Measurements from ENCODE around the gene OLFM2. TPM values are rescaled to one million over a fixed set of nuclear protein-coding genes. Genes with fewer than 3 reads are reported as not detected.

The OLFM2 gene
- 31.9 and 152 TPM in 2 replicates for total RNA-seq

DNA sequence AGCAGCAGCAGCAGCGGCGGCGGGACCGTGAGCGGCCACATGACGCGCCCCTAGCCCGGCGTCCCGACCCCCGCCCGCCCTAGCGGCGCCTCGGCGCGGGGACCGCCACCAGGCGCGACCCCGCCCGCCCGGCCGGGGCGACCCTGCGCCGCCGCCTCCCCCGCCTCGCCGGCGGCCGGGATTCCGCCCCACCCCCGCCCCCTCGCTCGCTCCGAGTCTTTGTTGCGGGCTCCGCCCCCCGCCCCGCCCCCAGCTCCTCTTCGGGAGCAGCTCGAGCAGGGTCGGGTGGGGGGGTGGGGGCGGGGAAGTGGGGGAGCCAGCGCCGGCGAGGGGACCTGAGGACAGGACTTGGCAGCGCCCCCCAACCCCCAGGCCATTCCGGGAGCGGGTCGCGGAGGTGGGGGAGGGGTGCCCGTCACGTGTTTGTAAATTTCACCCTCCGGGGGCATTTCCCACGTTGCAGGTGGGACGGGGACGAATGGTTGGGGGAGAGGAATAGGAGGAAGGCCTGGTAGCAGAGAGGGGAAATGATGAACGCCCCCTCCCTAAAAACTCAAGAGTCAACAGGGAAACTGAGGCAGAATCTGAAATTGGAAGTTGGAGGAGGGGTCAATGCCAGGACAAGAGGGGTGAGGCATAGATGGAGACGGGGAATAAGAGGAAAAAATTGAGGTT is at the start of gene OLFM2:
TSS of gene OLFM2 (minus strand) at position 190 of the 675 bp plus-strand sequence. CDS start at position 41, 149 bp downstream.

DNA sequence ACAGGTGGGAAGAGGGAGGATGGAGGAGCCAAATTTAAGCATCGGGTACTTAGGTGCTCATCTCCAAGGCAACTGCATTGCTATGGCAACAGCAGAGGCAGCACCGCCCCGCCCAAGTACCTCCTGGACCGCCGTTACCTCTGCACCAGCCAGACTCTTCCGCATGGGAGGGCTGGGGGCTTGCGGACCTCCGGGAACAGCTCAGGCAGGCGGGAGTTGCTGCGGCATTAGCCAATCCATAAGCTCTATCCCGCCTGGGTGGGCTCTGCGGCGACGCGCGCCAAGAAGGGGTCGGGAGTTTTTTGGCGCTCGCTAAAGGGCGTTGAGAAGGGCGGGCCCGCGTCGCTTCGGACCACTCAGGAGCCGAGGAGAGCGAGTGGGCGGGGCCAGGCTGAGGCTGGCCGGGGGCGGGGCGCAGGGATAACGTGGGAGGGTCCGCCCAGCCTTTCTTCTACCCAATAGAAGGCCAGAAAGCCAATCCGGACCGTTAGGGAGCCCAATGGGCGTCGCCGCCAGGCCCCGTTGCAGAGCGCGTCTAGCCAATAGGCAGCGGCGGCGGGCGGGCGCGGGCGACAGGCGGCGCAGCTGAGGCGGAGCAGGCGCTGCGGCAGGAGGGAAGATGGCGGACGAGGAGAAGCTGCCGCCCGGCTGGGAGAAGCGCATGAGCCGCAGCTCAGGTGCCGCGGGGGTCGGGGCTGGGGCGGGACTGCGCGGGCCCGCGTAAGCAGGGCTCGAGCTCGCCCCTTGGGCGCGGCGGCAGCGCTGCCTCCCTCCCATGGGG is 101.4 kb downstream of the OLFM2 start, which contains the start of gene PIN1:
TSS of gene PIN1 (plus strand) at position 593 of the 781 bp plus-strand sequence. CDS start at position 620, 27 bp downstream.

DNA sequence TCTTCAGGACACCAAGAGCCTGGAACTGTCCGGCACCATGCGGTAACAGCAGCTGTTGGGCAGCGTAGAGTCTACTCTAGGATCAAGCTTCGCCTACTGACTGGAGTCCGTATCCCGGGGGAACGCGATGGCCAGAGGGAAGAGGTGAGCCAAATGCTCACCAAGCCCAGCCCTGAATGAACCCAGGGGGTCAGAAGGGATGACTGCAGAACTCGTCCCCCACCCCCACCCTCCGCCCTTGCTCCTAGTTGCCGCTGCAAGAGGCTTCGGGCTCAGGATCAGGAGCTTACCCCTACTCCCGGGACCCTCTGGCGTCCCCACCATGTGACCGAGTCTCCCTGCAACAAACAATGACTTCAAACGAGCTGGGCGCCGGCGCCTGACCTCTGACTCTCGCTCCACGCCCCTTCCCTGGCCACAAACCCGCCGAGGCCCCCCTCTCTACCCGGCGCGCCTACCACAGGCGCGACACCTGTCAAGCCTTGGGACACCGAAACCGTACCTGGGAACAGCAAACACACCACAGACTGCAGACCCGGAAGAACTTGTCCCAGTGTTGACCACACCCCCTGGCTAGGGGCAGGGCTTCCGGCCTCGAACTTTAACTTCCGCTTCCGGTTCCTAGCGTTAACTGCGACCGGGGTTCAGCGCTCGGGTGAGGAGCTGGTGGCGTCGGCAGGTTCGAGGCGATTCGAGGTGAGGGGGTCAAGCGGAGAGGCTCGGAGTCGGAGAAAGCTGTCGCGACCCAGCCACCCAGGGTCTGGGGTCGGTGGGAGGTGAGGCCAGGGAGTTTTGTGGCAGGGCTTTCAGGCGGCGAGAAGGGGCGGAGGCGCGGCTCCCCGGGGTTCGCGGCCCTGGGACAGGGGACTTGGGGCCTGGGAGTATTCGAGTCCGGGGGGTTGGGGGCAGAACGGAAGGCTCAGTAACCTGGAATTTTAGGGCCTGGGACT is 108.8 kb downstream of the OLFM2 start, which contains the start of gene UBL5:
TSS of gene UBL5 (plus strand) at position 630 of the 950 bp plus-strand sequence. CDS start 420 bp downstream, outside the sequence.

DNA sequence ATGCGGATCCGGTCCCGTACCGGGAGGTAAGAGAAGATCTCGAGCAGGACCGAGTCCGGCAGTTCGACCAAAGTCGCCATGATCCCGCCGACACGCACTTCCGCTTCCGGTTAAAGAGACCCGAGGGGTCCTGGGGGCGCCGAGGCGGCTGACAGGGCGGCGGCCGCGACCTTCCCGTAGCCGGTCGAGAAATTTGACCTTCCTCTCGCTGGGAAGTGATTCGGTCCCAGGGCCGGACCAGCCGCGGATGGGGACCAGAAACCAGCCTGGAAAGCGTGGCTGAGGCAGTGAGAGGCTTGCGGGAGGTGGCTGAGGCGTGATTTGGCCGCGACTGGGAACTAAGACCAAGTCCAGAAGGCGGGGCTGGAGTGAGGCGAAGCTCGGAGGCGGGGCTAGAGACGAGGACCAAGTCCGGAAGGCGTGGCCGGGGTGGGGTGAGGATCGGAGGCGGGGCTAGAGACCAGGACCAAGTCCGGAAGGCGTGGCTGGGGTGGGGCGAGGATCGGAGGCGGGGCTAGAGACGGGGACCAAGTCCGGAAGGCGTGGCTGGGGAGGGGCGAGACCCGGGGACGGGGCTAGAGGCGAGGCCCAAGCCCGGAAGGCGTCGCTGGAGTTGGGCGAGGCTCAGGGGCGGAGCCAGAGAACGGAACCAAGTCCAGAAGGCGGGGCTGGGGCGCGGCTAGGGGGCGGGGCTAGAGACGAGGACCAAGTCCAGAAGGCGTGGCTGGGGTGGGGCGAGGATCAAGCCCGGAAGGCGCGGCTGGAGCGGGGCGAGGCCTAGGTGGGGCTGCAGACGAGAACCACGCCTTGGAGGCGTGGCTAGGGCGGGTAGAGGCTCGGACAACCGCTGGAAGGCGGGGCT is 117.3 kb downstream of the OLFM2 start, which contains the start of gene FBXL12:
TSS of gene FBXL12 (minus strand) at position 346 of the 862 bp plus-strand sequence. CDS start at position 80, 266 bp downstream.

Small RNA genes lying within 50 kb of the gene (small RNA-seq; reads per million reads assigned to genes)
- not detected for gene RF00156

Other genes with a start within 250 kb of the OLFM2 start
- gene ZNF846, start 167.8 kb downstream of the OLFM2 start, total RNA-seq: 12.3 and 15.3 TPM in 2 replicates
- gene FBXL12, start 117.4 kb downstream of the OLFM2 start, total RNA-seq: 25.7 and 36.7 TPM in 2 replicates
- gene UBL5, start 108.6 kb downstream of the OLFM2 start, total RNA-seq: 78.5 and 136 TPM in 2 replicates
- gene PIN1, start 101.2 kb downstream of the OLFM2 start, total RNA-seq: 56.8 and 68.4 TPM in 2 replicates
- gene COL5A3, start 74.0 kb upstream of the OLFM2 start, total RNA-seq: 37.6 and 67.5 TPM in 2 replicates
- gene RDH8, start 77.0 kb upstream of the OLFM2 start, total RNA-seq: not detected in 2 replicates
- gene SHFL, start 149.8 kb upstream of the OLFM2 start, total RNA-seq: 36.5 and 36.8 TPM in 2 replicates
- gene ANGPTL6, start 166.2 kb upstream of the OLFM2 start, total RNA-seq: not detected in 2 replicates
- gene PPAN, start 169.8 kb upstream of the OLFM2 start, total RNA-seq: 33.8 and 38.9 TPM in 2 replicates
- gene P2RY11, start 175.2 kb upstream of the OLFM2 start, total RNA-seq: 3.8 and 3.9 TPM in 2 replicates
- gene EIF3G, start 183.4 kb upstream of the OLFM2 start, total RNA-seq: 213 and 274 TPM in 2 replicates

All from hair follicle dermal papilla cell (primary cell).